ENCODE data around the gene NMT2. TPM values are rescaled to one million over a fixed set of nuclear protein-coding genes. Genes with fewer than 3 reads are reported as not detected.

Gene NMT2
- total RNA-seq, 1 donor from 2014 or later, result 25.4 TPM

- Histone ChIP-seq H3K27me3 (no peaks in the 10 kb centered on the region), H3K4me3 (no peak overlapping the region), H4K20me1 (ENCODE audit: low read depth) (no peaks in the 10 kb centered on the region), H2AFZ (replicated peaks) (no peak overlapping the region), H3K4me2 (no peak overlapping the region), H3K9me3 (ENCODE audit: low read depth) (no peaks in the 10 kb centered on the region), H3K9ac (no peak overlapping the region), H3K79me2 (ENCODE audit: low read depth) (no peaks in the 10 kb centered on the region), H3K27ac (no peak overlapping the region), H3K4me1 (peaks cover 8% of the 10 kb centered on the region), H3K36me3 (no peaks in the 10 kb centered on the region), H3F3A (ENCODE audit: low read depth) (no peaks in the 10 kb centered on the region)
- Mint-ChIP-seq H3K36me3 (peaks cover 39% of the 10 kb centered on the region), H3K4me3 (no peak overlapping the region), H3K4me1 (peaks cover 4% of the 10 kb centered on the region), H3K9me3 (no peaks in the 10 kb centered on the region), H3K27ac (no peak overlapping the region), H3K27me3 (ENCODE audit: insufficient read depth, low read depth) (peaks cover 4% of the 10 kb centered on the region)
- no peak for DNase-seq (ENCODE audit: low spot score)
- TF ChIP-seq EZH2 (IDR thresholded peaks at IDR 0.05) (no peak), EZH2phosphoT487 (IDR thresholded peaks at IDR 0.05) (no peak), CTCF (IDR thresholded peaks at IDR 0.05) (no peak)
Measured at GRCh38 chr10:15213461-15213861, 45.0 kb upstream of the NMT2 start.

DNA sequence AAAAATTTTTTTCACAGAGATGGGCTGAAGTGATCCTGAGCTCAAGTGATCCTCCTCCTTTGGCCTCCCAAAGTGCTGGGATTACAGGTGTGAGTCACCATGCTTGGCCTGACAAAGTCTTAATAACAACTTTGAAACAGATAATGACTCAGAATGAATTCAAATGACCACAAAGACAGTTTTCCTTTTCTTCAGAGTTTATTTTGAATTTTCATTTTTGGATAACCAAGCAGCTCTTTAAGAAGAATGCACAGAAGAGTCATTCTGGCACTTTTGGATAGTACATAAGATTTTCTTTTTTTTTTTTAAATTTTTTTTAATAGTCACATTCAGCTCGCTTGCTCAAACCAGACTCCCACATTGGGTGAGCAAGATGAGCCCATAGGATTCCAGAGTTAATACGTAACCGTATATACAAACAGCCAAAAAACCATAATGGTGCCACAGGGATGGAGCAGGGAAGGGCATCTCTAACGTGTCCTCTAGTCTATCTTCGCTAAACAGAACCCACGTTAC lies 43.0 kb upstream of the NMT2 start:
- no peaks in the 10 kb centered on the region for H4K20me1 ChIP-seq (ENCODE audit: low read depth)
- H3K4me3 Mint-ChIP-seq, result no peak overlapping the region
- H2AFZ ChIP-seq (replicated peaks), result no peak overlapping the region
- no peak overlapping the region for H3K9ac ChIP-seq
- H3K4me3 ChIP-seq, result no peak overlapping the region
- no peaks in the 10 kb centered on the region for H3K9me3 ChIP-seq (ENCODE audit: low read depth)
- H3K4me2 ChIP-seq, result no peak overlapping the region
- no peaks in the 10 kb centered on the region for H3F3A ChIP-seq (ENCODE audit: low read depth)
- H3K9me3 Mint-ChIP-seq, result no peaks in the 10 kb centered on the region
- H3K36me3 Mint-ChIP-seq, result peaks cover 35% of the 10 kb centered on the region
- peaks cover 8% of the 10 kb centered on the region for H3K4me1 ChIP-seq
- no peak overlapping the region for H3K27ac ChIP-seq
- DNase-seq (ENCODE audit: low spot score), result no peak
- H3K27me3 Mint-ChIP-seq (ENCODE audit: insufficient read depth, low read depth), result peaks cover 4% of the 10 kb centered on the region
- H3K4me1 Mint-ChIP-seq, result peaks cover 4% of the 10 kb centered on the region
- H3K27ac Mint-ChIP-seq, result no peak overlapping the region
- no peaks in the 10 kb centered on the region for H3K79me2 ChIP-seq (ENCODE audit: low read depth)
- H3K27me3 ChIP-seq, result no peaks in the 10 kb centered on the region
- H3K36me3 ChIP-seq, result no peaks in the 10 kb centered on the region
- TF ChIP-seq CTCF (IDR thresholded peaks at IDR 0.05), result no peak
- no peak for TF ChIP-seq EZH2phosphoT487 (IDR thresholded peaks at IDR 0.05)
- no peak for TF ChIP-seq EZH2 (IDR thresholded peaks at IDR 0.05)

DNA sequence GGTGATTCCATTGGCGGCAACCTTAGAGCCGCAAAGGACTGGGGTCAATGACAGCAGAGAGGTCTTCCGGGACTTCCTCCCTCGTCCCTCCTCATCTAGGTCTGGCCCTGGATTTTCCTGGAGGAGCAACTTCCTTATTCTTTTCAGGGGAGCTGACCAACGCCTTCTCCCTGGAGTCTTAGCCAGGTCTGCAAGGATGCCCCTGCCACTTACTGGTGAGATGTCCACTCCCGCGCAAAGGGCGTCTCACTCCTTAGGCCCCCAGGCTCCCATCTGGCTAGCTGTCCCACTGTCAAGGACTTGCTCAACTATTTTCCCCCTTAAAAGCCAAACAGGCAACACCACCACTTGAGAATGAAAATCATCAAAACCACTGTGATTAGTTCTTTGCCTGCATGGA lies 42.0 kb upstream of the NMT2 start:
- Histone ChIP-seq H3K9me3 (ENCODE audit: low read depth) (no peaks in the 10 kb centered on the region), H3K4me1 (peaks cover 8% of the 10 kb centered on the region), H3F3A (ENCODE audit: low read depth) (no peaks in the 10 kb centered on the region), H2AFZ (replicated peaks) (no peak overlapping the region), H3K4me2 (no peak overlapping the region), H3K27ac (no peak overlapping the region), H3K4me3 (no peak overlapping the region), H3K27me3 (no peaks in the 10 kb centered on the region), H3K36me3 (no peaks in the 10 kb centered on the region), H4K20me1 (ENCODE audit: low read depth) (no peaks in the 10 kb centered on the region), H3K9ac (no peak overlapping the region), H3K79me2 (ENCODE audit: low read depth) (no peaks in the 10 kb centered on the region)
- Mint-ChIP-seq H3K27me3 (ENCODE audit: insufficient read depth, low read depth) (peaks cover 4% of the 10 kb centered on the region), H3K9me3 (no peaks in the 10 kb centered on the region), H3K36me3 (peaks cover 34% of the 10 kb centered on the region), H3K27ac (no peak overlapping the region), H3K4me3 (no peak overlapping the region), H3K4me1 (peaks cover 4% of the 10 kb centered on the region)
- no peak for TF ChIP-seq CTCF (IDR thresholded peaks at IDR 0.05)
- no peak for TF ChIP-seq EZH2 (IDR thresholded peaks at IDR 0.05)
- no peak for TF ChIP-seq EZH2phosphoT487 (IDR thresholded peaks at IDR 0.05)
- DNase-seq (ENCODE audit: low spot score), result no peak
